Measurements from ENCODE around the gene DMGDH.

DMGDH gene

DNA sequence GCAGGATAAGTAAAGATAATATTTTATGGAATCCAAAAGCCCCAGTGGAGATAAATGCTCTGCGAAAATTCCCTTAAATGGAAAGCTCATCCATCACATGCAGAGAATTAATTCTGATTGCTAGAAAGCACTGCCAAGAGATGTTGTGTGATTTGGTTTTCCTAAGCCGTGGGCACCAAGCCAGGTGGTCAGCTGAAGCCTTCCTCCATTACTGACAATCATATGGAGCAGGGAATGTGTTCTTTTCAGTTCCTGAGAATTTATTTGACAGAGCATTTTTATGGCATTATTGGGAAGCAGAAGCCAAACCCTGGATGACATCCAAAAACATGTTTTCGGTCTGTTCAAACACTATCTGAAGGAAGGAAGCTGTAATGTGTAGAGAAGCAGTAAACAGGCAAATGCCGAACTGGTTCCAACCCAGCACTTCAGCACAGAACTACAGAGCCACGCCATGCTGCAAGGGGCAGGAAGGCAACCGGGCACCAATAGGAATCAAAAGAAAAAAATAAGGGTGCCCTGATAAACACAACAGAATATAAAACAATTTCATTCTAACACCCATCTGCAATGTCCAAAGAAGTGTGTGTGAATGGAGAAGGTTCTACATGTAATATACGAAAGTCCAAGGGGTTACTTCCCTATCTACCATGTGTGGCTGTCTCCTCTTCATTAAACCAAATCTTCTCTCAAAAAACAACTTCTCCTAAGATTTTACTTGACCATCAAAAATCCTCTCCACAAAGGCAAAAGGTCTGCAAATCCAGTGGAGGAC is 96.6 kb downstream of the DMGDH start:
- peak; percentile 73 for DNase-seq

DNA sequence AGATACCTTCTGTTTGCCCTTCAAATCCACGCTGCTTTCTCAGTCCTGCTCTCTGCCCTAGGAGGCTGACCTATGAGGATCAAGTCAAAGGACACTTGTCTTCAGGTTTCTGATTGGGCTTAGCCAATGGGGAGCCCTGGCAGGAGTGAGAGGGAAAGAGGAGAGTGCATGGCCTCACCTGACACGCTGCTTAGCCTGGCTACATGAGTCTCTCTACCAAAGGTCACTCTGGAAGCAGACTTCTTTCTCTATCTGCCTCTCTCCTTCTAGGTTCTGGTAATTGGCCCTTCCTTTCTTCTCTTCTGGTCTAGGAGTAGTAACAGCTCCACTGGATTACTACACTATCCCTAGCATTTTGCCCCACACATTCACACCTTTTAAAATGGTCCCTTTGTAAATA is 97.5 kb downstream of the DMGDH start:
- no peak for DNase-seq

DNA sequence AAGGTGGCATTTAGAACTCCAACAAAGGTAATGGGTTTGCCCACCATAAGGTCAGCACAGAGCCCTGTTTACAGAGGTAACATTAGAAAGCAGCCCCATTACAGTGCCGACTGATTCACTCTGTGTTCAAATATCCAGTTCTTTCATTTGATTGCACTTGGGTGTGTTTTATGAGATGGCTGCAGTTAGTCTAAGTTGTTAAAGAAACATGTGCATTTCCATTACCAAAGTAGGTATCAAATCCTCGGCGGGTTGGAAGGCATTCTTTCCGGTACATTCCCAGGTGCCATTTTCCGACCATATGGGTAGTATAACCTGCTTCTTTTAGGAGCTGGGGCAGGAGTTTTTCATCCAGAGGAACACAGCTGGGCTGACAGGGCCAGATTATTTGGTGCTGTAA is 100.7 kb downstream of the DMGDH start:
- no peak for DNase-seq

DNA sequence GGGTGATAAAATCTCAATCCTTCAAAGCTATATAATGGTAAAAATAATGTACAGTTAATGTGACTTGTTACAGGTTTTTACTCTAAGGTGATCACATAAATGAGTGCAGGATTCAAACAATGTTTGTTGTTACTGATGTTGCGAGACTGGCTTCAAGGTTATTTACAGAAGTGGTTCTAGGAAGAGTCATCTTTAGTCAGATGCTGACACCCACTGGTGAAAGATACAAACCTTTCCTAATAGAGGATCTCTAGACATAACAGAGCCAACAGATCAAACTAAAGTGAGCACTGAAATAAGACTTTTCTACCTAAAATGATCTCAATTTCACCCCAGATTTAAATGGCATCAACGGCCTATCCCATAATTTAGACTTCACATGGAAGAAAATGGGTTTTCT is 104.6 kb downstream of the DMGDH start:
- no peak for DNase-seq

DNA sequence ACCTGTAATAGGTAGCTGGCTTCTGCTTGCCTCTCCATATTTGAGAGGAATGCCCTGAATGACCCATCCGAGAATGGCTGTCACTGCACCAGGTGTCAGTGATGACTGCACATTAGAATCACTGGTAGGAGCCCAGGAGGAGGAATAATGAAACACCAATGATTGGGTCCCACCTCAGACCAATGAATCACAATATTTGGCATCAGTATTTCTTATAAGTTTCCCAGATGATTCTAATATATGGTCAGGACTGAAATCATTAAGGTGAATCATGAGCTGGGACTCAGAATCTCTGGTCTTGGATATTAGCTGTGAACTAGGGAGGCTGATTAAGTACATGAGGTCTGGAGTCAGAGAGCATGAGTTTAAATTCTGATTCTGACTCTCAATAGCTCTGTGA is 107.7 kb downstream of the DMGDH start:
- DNase-seq = no peak

DNA sequence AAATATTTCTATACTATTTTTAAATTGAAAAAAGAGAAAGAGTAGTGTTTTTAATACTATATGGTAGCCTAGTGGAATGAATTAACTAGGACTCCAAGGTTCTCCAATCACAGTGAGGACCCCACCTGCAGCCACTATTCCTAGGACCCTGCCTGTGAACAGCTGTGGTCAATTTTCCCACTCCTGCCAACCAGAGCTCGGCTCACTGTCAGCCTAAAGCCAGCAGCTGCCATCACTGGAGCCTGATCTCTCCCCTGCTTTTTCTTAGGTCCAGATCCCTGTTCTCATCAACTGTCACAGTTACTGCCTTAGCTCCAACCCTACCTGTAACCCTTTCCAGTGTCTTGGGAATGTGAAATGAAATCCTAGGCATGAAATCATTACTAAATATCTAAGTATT is 109.7 kb downstream of the DMGDH start:
- peak; percentile 34 for DNase-seq

DNA sequence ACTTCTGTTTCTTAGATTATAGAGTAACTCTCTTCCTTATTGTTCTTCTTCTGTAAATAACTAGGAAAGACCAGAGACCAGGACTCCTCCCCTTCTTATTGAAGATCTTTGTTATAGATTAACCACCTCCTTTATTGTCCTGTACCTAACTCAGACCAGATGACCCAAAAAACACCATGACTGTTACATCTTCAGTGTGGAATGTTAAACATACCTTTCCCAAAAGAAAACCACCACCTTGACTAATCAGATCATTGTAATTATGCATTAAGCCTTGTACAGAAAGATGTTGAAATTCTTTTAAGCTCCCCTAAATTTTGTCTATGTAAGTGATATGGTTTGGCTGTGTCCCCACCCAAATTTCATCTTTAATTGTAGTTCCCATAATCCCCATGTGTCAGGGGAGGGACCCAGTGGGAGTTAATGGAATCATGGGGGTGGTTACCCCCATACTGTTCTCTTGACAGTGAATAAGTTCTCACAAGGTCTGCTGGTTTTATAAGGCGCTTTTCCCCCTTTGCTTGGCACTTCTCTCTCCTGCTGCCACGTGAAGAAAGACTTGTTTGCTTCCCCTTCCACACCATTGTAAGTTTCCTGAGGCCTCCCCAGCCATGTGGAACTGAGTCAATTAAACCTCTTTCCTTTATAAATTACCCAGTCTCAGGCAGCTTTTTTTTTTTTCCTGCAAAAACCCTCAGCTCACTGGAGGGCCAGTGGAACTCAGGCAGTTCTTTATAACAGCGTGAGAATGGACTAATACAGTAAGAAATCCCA is 110.6 kb downstream of the DMGDH start:
- no peak for DNase-seq

DNA sequence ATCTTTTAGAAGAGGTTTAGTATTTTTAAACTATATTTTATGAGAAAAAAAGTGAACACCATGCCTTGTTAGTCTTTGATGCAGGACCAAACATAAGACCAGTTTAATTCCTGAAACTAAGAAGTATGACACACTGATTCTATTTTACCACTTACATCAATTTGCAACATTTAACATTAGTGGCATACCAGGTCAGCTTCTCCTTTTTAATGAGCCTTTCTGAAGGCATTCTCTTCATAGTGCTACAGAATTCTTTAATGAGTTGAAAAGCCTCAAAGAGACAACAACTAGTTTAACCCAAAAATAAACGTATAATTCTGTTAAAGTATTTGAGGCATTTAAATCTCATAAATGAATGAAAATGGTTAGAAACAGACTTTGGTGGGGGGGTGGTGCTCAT is 112.6 kb downstream of the DMGDH start:
- no peak for DNase-seq

DNA sequence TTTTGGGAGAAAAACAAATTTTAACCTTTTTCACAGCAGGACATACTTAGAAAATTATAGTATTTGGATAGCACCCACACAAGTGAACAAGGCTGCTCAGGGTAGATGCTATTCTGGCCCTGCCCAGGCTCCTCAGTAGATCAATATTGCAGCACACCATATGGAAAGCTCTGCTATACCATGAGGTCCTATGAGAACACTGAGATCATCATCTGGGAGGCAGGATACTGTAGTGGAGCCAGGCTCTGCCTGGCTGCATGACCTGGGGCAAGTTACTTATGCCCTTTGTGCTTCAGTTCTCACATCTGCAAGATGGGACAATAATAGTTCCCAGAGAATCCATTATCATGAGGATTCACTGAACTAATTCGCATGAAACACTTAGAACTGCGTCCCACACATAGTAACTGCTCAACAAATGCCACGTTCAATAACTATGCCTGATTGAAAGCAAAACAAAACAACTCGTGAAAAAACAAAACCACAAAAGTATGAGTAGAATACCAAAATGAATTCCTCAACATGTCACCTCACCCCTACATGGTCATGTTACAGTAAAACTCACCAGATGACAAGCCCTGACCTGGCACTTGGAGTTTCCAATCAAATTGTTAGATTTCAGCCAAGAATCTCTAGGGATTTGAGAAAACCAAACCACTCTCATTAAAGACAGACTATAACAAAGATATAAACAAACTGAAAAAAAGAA is 116.2 kb downstream of the DMGDH start:
- DNase-seq = no peak
